DOHH2 (cell line): Measurements from ENCODE around the gene PARL.

ENCODE experiments used
- H3F3A ChIP-seq: fragments of 200-600 bp; sonication (generic), shearing (Covaris generic); 2 replicates; pipeline ENCODE4 v1.6.0; 2016; ENCODE audit warnings: antibody characterized with exemption, mild to moderate bottlenecking; ENCODE audit not compliant: control insufficient read depth, insufficient read depth
- H3K27ac ChIP-seq: fragments of 200-600 bp; sonication (generic); 2 replicates; pipeline ENCODE4 v1.5.1; 2014; ENCODE audit warnings: low read depth, mild to moderate bottlenecking, low read length, moderate library complexity
- H3K27me3 ChIP-seq: fragments of 200-600 bp; sonication (generic); 2 replicates; pipeline ENCODE4 v1.6.1; 2014; ENCODE audit warnings: mild to moderate bottlenecking, low read length, mixed read lengths; ENCODE audit not compliant: control insufficient read depth
- H3K36me3 ChIP-seq: fragments of 200-600 bp; sonication (generic); 2 replicates; pipeline ENCODE4 v1.6.1; 2014; ENCODE audit warnings: mild to moderate bottlenecking, low read length, moderate library complexity, mixed read lengths; ENCODE audit not compliant: control insufficient read depth
- H3K4me1 ChIP-seq: fragments of 200-600 bp; sonication (generic); 2 replicates; pipeline ENCODE4 v1.6.1; 2014; ENCODE audit warnings: mild to moderate bottlenecking, low read length, mixed read lengths; ENCODE audit not compliant: control insufficient read depth
- H3K4me2 ChIP-seq: fragments of 200-600 bp; sonication (generic); 2 replicates; pipeline ENCODE4 v1.6.0; 2014; ENCODE audit warnings: mild to moderate bottlenecking, low read length, moderate library complexity
- H3K4me3 ChIP-seq: fragments of 200-600 bp; sonication (generic); 2 replicates; pipeline ENCODE4 v1.5.1; 2014; ENCODE audit warnings: mild to moderate bottlenecking, low read length, mixed read lengths
- H3K79me2 ChIP-seq: fragments of 200-600 bp; sonication (generic); 2 replicates; pipeline ENCODE4 v1.6.1; 2014; ENCODE audit warnings: mild to moderate bottlenecking, low read length, mixed read lengths; ENCODE audit not compliant: control insufficient read depth
- H3K9me2 ChIP-seq: fragments of 200-600 bp; sonication (generic); replicated peaks from 2 replicates; pipeline ENCODE4 v1.6.1; 2014; ENCODE audit warnings: mild to moderate bottlenecking, low read length, mixed read lengths; ENCODE audit not compliant: control insufficient read depth
- H3K9me3 ChIP-seq: fragments of 200-600 bp; sonication (generic); 2 replicates; pipeline ENCODE4 v1.6.1; 2014; ENCODE audit warnings: antibody characterized with exemption, low read length, mixed read lengths; ENCODE audit not compliant: control insufficient read depth, insufficient read depth
- H4K20me1 ChIP-seq: fragments of 200-600 bp; sonication (generic); 2 replicates; pipeline ENCODE4 v1.6.0; 2014; ENCODE audit warnings: low read depth, mild to moderate bottlenecking, antibody characterized with exemption, low read length, moderate library complexity; ENCODE audit not compliant: control insufficient read depth, insufficient read depth
- CTCF ChIP-seq: fragments of 200-600 bp; sonication (generic); IDR thresholded peaks from one replicate; pipeline ENCODE4 v1.5.1; 2014; ENCODE audit warnings: antibody characterized with exemption, mild to moderate bottlenecking, low read depth, low read length; ENCODE audit not compliant: poor library complexity, severe bottlenecking
- EZH2phosphoT487 ChIP-seq: fragments of 200-600 bp; sonication (generic); IDR thresholded peaks from 2 replicates; pipeline ENCODE4 v1.6.1; 2017; ENCODE audit warnings: borderline replicate concordance, mild to moderate bottlenecking, antibody characterized with exemption, low read length, moderate library complexity, mixed read lengths

The PARL gene

GRCh38 chr3:183818041-183818620, 66.5 kb downstream of the PARL start:
- H4K20me1 ChIP-seq: 0 out of 2 replicates have a peak, but pooled peaks cover 6% of the 10 kb centered on the region
- no peak overlapping the region for H3K27ac ChIP-seq
- no peaks in the 10 kb centered on the region for H3K9me2 ChIP-seq
- no peaks in the 10 kb centered on the region for H3K79me2 ChIP-seq
- peaks cover 7% of the 10 kb centered on the region; the same call in 1 of the 2 replicates for H3F3A ChIP-seq
- 0 out of 2 replicates have a peak, but pooled peaks cover under 1% of the 10 kb centered on the region for H3K36me3 ChIP-seq
- H3K4me2 ChIP-seq: no peak overlapping the region
- TF ChIP-seq CTCF (no peak), EZH2phosphoT487 (no peak)
- H3K9me3 ChIP-seq: no peaks in the 10 kb centered on the region
- H3K4me1 ChIP-seq: no peaks in the 10 kb centered on the region
- no peak overlapping the region for H3K4me3 ChIP-seq
- no peaks in the 10 kb centered on the region for H3K27me3 ChIP-seq

GRCh38 chr3:183817639-183818038, 67.0 kb downstream of the PARL start:
- Histone ChIP-seq H3F3A (peaks cover 7% of the 10 kb centered on the region; the same call in 1 of the 2 replicates), H3K4me3 (no peak overlapping the region), H3K9me3 (no peaks in the 10 kb centered on the region), H4K20me1 (0 out of 2 replicates have a peak, but pooled peaks cover 6% of the 10 kb centered on the region), H3K27ac (no peak overlapping the region), H3K27me3 (no peaks in the 10 kb centered on the region), H3K79me2 (no peaks in the 10 kb centered on the region), H3K9me2 (no peaks in the 10 kb centered on the region), H3K4me2 (no peak overlapping the region), H3K4me1 (no peaks in the 10 kb centered on the region), H3K36me3 (0 out of 2 replicates have a peak, but pooled peaks cover 5% of the 10 kb centered on the region)
- no peak for TF ChIP-seq CTCF
- TF ChIP-seq EZH2phosphoT487: no peak

GRCh38 chr3:183816681-183817510, 67.8 kb downstream of the PARL start:
- no peak overlapping the region for H3K4me2 ChIP-seq
- no peak overlapping the region for H3K27ac ChIP-seq
- no peaks in the 10 kb centered on the region for H3K9me3 ChIP-seq
- peaks cover 7% of the 10 kb centered on the region; the same call in 1 of the 2 replicates for H3F3A ChIP-seq
- 0 out of 2 replicates have a peak, but pooled peaks cover 6% of the 10 kb centered on the region for H4K20me1 ChIP-seq
- H3K27me3 ChIP-seq: no peaks in the 10 kb centered on the region
- no peaks in the 10 kb centered on the region for H3K79me2 ChIP-seq
- no peaks in the 10 kb centered on the region for H3K9me2 ChIP-seq
- peaks cover 8% of the 10 kb centered on the region for H3K36me3 ChIP-seq
- no peak overlapping the region for H3K4me3 ChIP-seq
- no peak for TF ChIP-seq EZH2phosphoT487
- no peak for TF ChIP-seq CTCF
- no peaks in the 10 kb centered on the region for H3K4me1 ChIP-seq
